Endodermal cell (in vitro differentiated cells): ENCODE data around the gene RALBP1. TPM values are rescaled to one million over a fixed set of nuclear protein-coding genes. Genes with fewer than 3 reads are reported as not detected.
A peak's percentile ranks its signal among the peaks of the same experiment; 100 is the strongest.
"Not testable (repeated sequence)": the region's sequence is repeated elsewhere in the genome, so short reads cannot be mapped to it uniquely, and the experiment has no call there.

Experiments used
- DNase-seq: peaks from one replicate; pipeline ENCODE4 v3.0.0-alpha.2; 2017
- H3K27ac ChIP-seq: 2 replicates; pipeline ENCODE4 v1.5.1; 2013; ENCODE audit warnings: mild to moderate bottlenecking, low read depth, low read length, moderate library complexity
- H3K27me3 ChIP-seq: 2 replicates; pipeline ENCODE4 v1.6.1; 2013; ENCODE audit warnings: mild to moderate bottlenecking, low read length, moderate library complexity; ENCODE audit not compliant: insufficient read depth, control insufficient read depth, poor library complexity, severe bottlenecking
- H3K36me3 ChIP-seq: 2 replicates; pipeline ENCODE4 v1.7.0; 2013; ENCODE audit warnings: mild to moderate bottlenecking, low read length, moderate library complexity; ENCODE audit not compliant: control insufficient read depth, insufficient read depth
- H3K4me1 ChIP-seq: one replicate; pipeline ENCODE4 v1.7.0; 2013; ENCODE audit warnings: low read length; ENCODE audit not compliant: control insufficient read depth, insufficient read depth
- H3K4me3 ChIP-seq: 2 replicates; pipeline ENCODE4 v1.5.1; 2013; ENCODE audit warnings: mild to moderate bottlenecking, low read length, moderate library complexity
- H3K9ac ChIP-seq: 2 replicates; pipeline ENCODE4 v1.6.1; 2013; ENCODE audit warnings: mild to moderate bottlenecking, low read length, moderate library complexity; ENCODE audit not compliant: poor library complexity, severe bottlenecking; ENCODE audit errors: extremely low read depth
- H3K9me3 ChIP-seq: 2 replicates; pipeline ENCODE4 v1.6.1; 2013; ENCODE audit warnings: mild to moderate bottlenecking, low read length, moderate library complexity; ENCODE audit not compliant: control insufficient read depth
- H3K27ac Mint-ChIP-seq: 2 replicates; pipeline ENCODE4 v1.8.0; 2020; ENCODE audit warnings: mixed read lengths
- H3K27me3 Mint-ChIP-seq: 2 replicates; pipeline ENCODE4 v1.8.0; 2021; ENCODE audit warnings: mild to moderate bottlenecking, mixed read lengths; ENCODE audit not compliant: insufficient read depth
- H3K36me3 Mint-ChIP-seq: 2 replicates; pipeline ENCODE4 v1.8.0; 2020; ENCODE audit warnings: low read depth, mixed read lengths
- H3K4me1 Mint-ChIP-seq: 2 replicates; pipeline ENCODE4 v1.8.0; 2020; ENCODE audit warnings: mixed read lengths
- H3K4me3 Mint-ChIP-seq: 2 replicates; pipeline ENCODE4 v1.8.0; 2020; ENCODE audit warnings: mild to moderate bottlenecking, moderate library complexity, mixed read lengths
- H3K9me3 Mint-ChIP-seq: 2 replicates; pipeline ENCODE4 v1.8.0; 2020; ENCODE audit warnings: mild to moderate bottlenecking, mixed read lengths
- WGBS, 2 experiments: methylation state at CpG; one replicate each; pipeline versions ENCODE4 v1.1.5 to v1.1.7; 2013; ENCODE audit warnings: missing lambda C conversion rate in 2 of 2, mixed read lengths in 1 of 2; ENCODE audit not compliant: insufficient coverage in 1 of 2, insufficient read length in 1 of 2; 5-methylcytosine and 5-hydroxymethylcytosine counted together
- total RNA-seq, 2 donors: library from RNA; stranded (reverse); fragmentation: NEBNext Ultra II Directional in 1 of 2; extraction: Animal tissue kit (Norgen Biotek cat#: 25700) in 1 of 2; gene quantifications; 2 replicates in 1 of 2; 3 replicates in 1 of 2; pipeline ENCODE4 v1.2.1, GENCODE V29; 2021
- TF ChIP-seq, protein P1 (sequence below): fragments of 200-600 bp; sonication (generic); conservative IDR thresholded peaks from 2 replicates; pipeline ENCODE4 v1.5.0; 2021; ENCODE audit warnings: antibody characterized with exemption, mild to moderate bottlenecking

Gene RALBP1
- total RNA-seq, 2 donors from 2014 or later = 60.5 to 64.9 TPM

- H3K36me3 Mint-ChIP-seq = peaks cover 3% of the 10 kb centered on the region
- no peaks in the 10 kb centered on the region for H3K4me1 ChIP-seq
- H3K9ac ChIP-seq = no peak overlapping the region
- no peak overlapping the region for H3K4me3 Mint-ChIP-seq
- no peak overlapping the region for H3K4me3 ChIP-seq
- H3K27me3 ChIP-seq = no peaks in the 10 kb centered on the region
- peaks cover 11% of the 10 kb centered on the region for H3K9me3 Mint-ChIP-seq
- DNase-seq = no peak
- no peak overlapping the region for H3K27ac ChIP-seq
- no peaks in the 10 kb centered on the region for H3K27me3 Mint-ChIP-seq
- no peaks in the 10 kb centered on the region for H3K36me3 ChIP-seq
- WGBS, 2 experiments = 98% methylated on average over 6 of the region's 6 CpGs
- peaks cover 4% of the 10 kb centered on the region for H3K4me1 Mint-ChIP-seq
- TF ChIP-seq, protein P1, sequence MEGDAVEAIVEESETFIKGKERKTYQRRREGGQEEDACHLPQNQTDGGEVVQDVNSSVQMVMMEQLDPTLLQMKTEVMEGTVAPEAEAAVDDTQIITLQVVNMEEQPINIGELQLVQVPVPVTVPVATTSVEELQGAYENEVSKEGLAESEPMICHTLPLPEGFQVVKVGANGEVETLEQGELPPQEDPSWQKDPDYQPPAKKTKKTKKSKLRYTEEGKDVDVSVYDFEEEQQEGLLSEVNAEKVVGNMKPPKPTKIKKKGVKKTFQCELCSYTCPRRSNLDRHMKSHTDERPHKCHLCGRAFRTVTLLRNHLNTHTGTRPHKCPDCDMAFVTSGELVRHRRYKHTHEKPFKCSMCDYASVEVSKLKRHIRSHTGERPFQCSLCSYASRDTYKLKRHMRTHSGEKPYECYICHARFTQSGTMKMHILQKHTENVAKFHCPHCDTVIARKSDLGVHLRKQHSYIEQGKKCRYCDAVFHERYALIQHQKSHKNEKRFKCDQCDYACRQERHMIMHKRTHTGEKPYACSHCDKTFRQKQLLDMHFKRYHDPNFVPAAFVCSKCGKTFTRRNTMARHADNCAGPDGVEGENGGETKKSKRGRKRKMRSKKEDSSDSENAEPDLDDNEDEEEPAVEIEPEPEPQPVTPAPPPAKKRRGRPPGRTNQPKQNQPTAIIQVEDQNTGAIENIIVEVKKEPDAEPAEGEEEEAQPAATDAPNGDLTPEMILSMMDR = no peak
- peaks cover 7% of the 10 kb centered on the region for H3K9me3 ChIP-seq
- no peak overlapping the region for H3K27ac Mint-ChIP-seq
Observed at GRCh38 chr18:9431296-9431695, 44.0 kb upstream of the RALBP1 start.

- H3K36me3 Mint-ChIP-seq, H3K27me3 ChIP-seq, DNase-seq, H3K4me1 Mint-ChIP-seq, H3K4me3 ChIP-seq, H3K36me3 ChIP-seq, H3K27me3 Mint-ChIP-seq, H3K4me1 ChIP-seq, H3K4me3 Mint-ChIP-seq, H3K9me3 ChIP-seq, H3K27ac Mint-ChIP-seq, H3K9ac ChIP-seq: not testable (repeated sequence)
- 93 to 97% methylated on average over 5 to 10 of the region's 10 CpGs for WGBS, 2 experiments
- peaks cover 11% of the 10 kb centered on the region for H3K9me3 Mint-ChIP-seq
- peak overlapping the region; percentile 98 for H3K27ac ChIP-seq
Observed at GRCh38 chr18:9433122-9433521, 42.2 kb upstream of the RALBP1 start.

GRCh38 chr18:9433671-9434121, 41.6 kb upstream of the RALBP1 start:
- TF ChIP-seq, protein P1 = no peak
- Mint-ChIP-seq H3K4me1 (peaks cover 5% of the 10 kb centered on the region), H3K27me3 (no peaks in the 10 kb centered on the region), H3K4me3 (no peak overlapping the region), H3K36me3 (peaks cover 3% of the 10 kb centered on the region), H3K9me3 (peaks cover 11% of the 10 kb centered on the region), H3K27ac (no peak overlapping the region)
- H3K9ac ChIP-seq = no peak overlapping the region
- H3K36me3 ChIP-seq = no peaks in the 10 kb centered on the region
- no peaks in the 10 kb centered on the region for H3K27me3 ChIP-seq
- 86 to 88% methylated on average over 6 to 8 of the region's 10 CpGs for WGBS, 2 experiments
- DNase-seq = no peak
- H3K9me3 ChIP-seq = peaks cover 7% of the 10 kb centered on the region
- no peaks in the 10 kb centered on the region for H3K4me1 ChIP-seq
- peak overlapping the region; percentile 98 for H3K27ac ChIP-seq
- no peak overlapping the region for H3K4me3 ChIP-seq

DNA sequence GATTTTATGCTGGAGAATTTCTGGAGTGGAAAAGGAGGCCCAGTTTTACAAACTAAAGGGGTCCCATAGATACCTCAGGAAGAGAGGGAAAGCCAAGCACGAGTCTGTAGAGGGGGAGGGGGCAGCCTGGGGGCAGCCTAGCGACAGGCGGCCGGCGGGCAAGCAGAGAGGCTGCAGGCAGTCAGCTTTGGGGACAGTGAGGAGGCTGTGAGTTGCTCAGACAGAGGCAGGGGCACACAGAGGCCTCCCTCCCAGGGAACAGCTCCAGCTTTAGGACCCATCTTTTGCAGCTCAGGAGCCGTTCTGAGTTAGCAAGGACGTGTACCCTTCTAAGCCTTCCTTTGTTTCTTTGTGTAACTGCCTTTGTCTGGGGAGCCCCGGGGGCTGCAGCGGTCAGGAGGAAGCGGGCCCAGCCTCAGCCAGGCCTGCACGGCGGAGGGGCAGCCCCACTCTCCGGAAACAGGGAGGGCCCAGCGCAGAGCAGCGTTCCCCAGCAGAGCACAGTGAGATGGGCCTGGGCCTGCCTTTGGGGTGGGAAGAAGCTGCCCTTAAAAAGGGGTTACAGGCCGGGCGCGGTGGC, 41.1 kb upstream of the RALBP1 start:
- Mint-ChIP-seq H3K4me3 (no peak overlapping the region), H3K36me3 (peaks cover 3% of the 10 kb centered on the region), H3K27ac (no peak overlapping the region), H3K9me3 (peaks cover 11% of the 10 kb centered on the region), H3K27me3 (no peaks in the 10 kb centered on the region), H3K4me1 (peaks cover 5% of the 10 kb centered on the region)
- Histone ChIP-seq H3K4me3 (no peak overlapping the region), H3K4me1 (no peaks in the 10 kb centered on the region), H3K9me3 (peaks cover 7% of the 10 kb centered on the region), H3K36me3 (no peaks in the 10 kb centered on the region), H3K9ac (no peak overlapping the region), H3K27ac (peak overlapping the region; percentile 98), H3K27me3 (no peaks in the 10 kb centered on the region)
- peak; percentile 52 for DNase-seq
- TF ChIP-seq, protein P1 = no peak
- WGBS, 2 experiments = 59 to 75% methylated on average over 10 to 18 of the region's 18 CpGs
